SK-N-SH treated with all-trans-retinoic acid at 6 μM for 48 hours (cell line): ENCODE results near the gene CSF2RB.

Experiments used
- ATAC-seq: fragments of 200-7000 bp; cut with Tn5 transposase; 3 replicates; pipeline ENCODE4 v1.9.1; 2020; ENCODE audit warnings: mild to moderate bottlenecking, moderate library complexity
- ARNTL ChIP-seq: fragments of 450-650 bp; formaldehyde crosslinking; IDR thresholded peaks from 2 replicates; pipeline ENCODE4 v1.5.0; 2020; ENCODE audit warnings: low read depth, mild to moderate bottlenecking, moderate library complexity, borderline replicate concordance
- CREB5 ChIP-seq: fragments of 250-450 bp; sonication (Bioruptor Pico); IDR thresholded peaks from 2 replicates; pipeline ENCODE4 v1.5.1; 2020; ENCODE audit warnings: low read depth, mild to moderate bottlenecking, moderate library complexity
- CSDC2 ChIP-seq: fragments of 250-450 bp; sonication (Bioruptor Pico); IDR thresholded peaks from 2 replicates; pipeline ENCODE4 v1.5.0; 2020; ENCODE audit warnings: mild to moderate bottlenecking, moderate library complexity
- ESRRG ChIP-seq: fragments of 250-450 bp; sonication (Bioruptor Pico); IDR thresholded peaks from 2 replicates; pipeline ENCODE4 v1.6.1; 2021; ENCODE audit warnings: mild to moderate bottlenecking
- GLIS3 ChIP-seq: fragments of 250-450 bp; sonication (Bioruptor Pico); IDR thresholded peaks from 2 replicates; pipeline ENCODE4 v1.5.0; 2020; ENCODE audit warnings: mild to moderate bottlenecking, moderate library complexity
- ISL1 ChIP-seq: fragments of 250-450 bp; sonication (Bioruptor Pico); IDR thresholded peaks from 2 replicates; pipeline ENCODE4 v2.1.2; 2022; ENCODE audit warnings: mild to moderate bottlenecking, moderate library complexity
- RARB ChIP-seq: fragments of 250-450 bp; sonication (Bioruptor Pico); IDR thresholded peaks from 2 replicates; pipeline ENCODE4 v1.8.0; 2021; ENCODE audit warnings: mild to moderate bottlenecking, moderate library complexity
- TCF4 ChIP-seq: fragments of 250-450 bp; sonication (Bioruptor Pico); IDR thresholded peaks from 2 replicates; pipeline ENCODE4 v1.8.0; 2021; ENCODE audit warnings: mild to moderate bottlenecking, moderate library complexity, borderline replicate concordance
- TOX ChIP-seq: fragments of 250-450 bp; sonication (Bioruptor Pico); IDR thresholded peaks from 2 replicates; pipeline ENCODE4 v1.8.0; 2021; ENCODE audit warnings: mild to moderate bottlenecking, moderate library complexity, borderline replicate concordance
- ZC3H10 ChIP-seq: fragments of 250-450 bp; sonication (Bioruptor Pico); IDR thresholded peaks from 2 replicates; pipeline ENCODE4 v1.5.1; 2021; ENCODE audit warnings: mild to moderate bottlenecking, moderate library complexity
- ZFP3 ChIP-seq: fragments of 250-450 bp; sonication (Bioruptor Pico); IDR thresholded peaks from 2 replicates; pipeline ENCODE4 v1.5.0; 2020; ENCODE audit warnings: mild to moderate bottlenecking, moderate library complexity
- ZNF565 ChIP-seq: fragments of 450-650 bp; formaldehyde crosslinking; conservative IDR thresholded peaks from 2 replicates; pipeline ENCODE4 v1.5.0; 2020; ENCODE audit warnings: low read depth, mild to moderate bottlenecking, moderate library complexity
- ZNF70 ChIP-seq: fragments of 450-650 bp; formaldehyde crosslinking; IDR thresholded peaks from 2 replicates; pipeline ENCODE4 v1.5.0; 2020; ENCODE audit warnings: mild to moderate bottlenecking, moderate library complexity
- ZNF8 ChIP-seq: fragments of 450-650 bp; formaldehyde crosslinking; IDR thresholded peaks from 2 replicates; pipeline ENCODE4 v1.5.0; 2020; ENCODE audit warnings: mild to moderate bottlenecking, moderate library complexity
- TF ChIP-seq, protein P1 (sequence below): fragments of 250-450 bp; sonication (Bioruptor Pico); IDR thresholded peaks from 2 replicates; pipeline ENCODE4 v1.8.0; 2020; ENCODE audit warnings: mild to moderate bottlenecking, moderate library complexity, borderline replicate concordance
- TF ChIP-seq, protein P2 (sequence below): fragments of 250-450 bp; sonication (Bioruptor Pico); IDR thresholded peaks from 2 replicates; pipeline ENCODE4 v1.5.1; 2021; ENCODE audit warnings: mild to moderate bottlenecking, moderate library complexity
- TF ChIP-seq, protein P3 (sequence below): fragments of 250-450 bp; sonication (Bioruptor Pico); IDR thresholded peaks from 2 replicates; pipeline ENCODE4 v1.5.0; 2020; ENCODE audit warnings: mild to moderate bottlenecking, moderate library complexity
- TF ChIP-seq, protein P4 (sequence below): fragments of 250-450 bp; sonication (Bioruptor Pico); IDR thresholded peaks from 2 replicates; pipeline ENCODE4 v1.8.0; 2021; ENCODE audit warnings: low read depth, mild to moderate bottlenecking, moderate library complexity, borderline replicate concordance

Gene CSF2RB

GRCh38 chr22:36938886-36939285 lies 25.5 kb downstream of the CSF2RB start:
- no peak for ATAC-seq
- no peak for TF ChIP-seq ZNF70 (CRISPR knock-in tag)
- TF ChIP-seq, protein P1, sequence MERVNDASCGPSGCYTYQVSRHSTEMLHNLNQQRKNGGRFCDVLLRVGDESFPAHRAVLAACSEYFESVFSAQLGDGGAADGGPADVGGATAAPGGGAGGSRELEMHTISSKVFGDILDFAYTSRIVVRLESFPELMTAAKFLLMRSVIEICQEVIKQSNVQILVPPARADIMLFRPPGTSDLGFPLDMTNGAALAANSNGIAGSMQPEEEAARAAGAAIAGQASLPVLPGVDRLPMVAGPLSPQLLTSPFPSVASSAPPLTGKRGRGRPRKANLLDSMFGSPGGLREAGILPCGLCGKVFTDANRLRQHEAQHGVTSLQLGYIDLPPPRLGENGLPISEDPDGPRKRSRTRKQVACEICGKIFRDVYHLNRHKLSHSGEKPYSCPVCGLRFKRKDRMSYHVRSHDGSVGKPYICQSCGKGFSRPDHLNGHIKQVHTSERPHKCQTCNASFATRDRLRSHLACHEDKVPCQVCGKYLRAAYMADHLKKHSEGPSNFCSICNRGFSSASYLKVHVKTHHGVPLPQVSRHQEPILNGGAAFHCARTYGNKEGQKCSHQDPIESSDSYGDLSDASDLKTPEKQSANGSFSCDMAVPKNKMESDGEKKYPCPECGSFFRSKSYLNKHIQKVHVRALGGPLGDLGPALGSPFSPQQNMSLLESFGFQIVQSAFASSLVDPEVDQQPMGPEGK (CRISPR knock-in tag): no peak
- no peak for TF ChIP-seq ZNF8 (CRISPR knock-in tag)
- no peak for TF ChIP-seq ZC3H10 (CRISPR knock-in tag)
- no peak for TF ChIP-seq ZNF565 (CRISPR knock-in tag)
- TF ChIP-seq, protein P2, sequence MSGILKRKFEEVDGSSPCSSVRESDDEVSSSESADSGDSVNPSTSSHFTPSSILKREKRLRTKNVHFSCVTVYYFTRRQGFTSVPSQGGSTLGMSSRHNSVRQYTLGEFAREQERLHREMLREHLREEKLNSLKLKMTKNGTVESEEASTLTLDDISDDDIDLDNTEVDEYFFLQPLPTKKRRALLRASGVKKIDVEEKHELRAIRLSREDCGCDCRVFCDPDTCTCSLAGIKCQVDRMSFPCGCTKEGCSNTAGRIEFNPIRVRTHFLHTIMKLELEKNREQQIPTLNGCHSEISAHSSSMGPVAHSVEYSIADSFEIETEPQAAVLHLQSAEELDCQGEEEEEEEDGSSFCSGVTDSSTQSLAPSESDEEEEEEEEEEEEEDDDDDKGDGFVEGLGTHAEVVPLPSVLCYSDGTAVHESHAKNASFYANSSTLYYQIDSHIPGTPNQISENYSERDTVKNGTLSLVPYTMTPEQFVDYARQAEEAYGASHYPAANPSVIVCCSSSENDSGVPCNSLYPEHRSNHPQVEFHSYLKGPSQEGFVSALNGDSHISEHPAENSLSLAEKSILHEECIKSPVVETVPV (CRISPR knock-in tag): no peak
- TF ChIP-seq GLIS3: no peak
- TF ChIP-seq TCF4: no peak
- no peak for TF ChIP-seq ESRRG
- TF ChIP-seq, protein P3, sequence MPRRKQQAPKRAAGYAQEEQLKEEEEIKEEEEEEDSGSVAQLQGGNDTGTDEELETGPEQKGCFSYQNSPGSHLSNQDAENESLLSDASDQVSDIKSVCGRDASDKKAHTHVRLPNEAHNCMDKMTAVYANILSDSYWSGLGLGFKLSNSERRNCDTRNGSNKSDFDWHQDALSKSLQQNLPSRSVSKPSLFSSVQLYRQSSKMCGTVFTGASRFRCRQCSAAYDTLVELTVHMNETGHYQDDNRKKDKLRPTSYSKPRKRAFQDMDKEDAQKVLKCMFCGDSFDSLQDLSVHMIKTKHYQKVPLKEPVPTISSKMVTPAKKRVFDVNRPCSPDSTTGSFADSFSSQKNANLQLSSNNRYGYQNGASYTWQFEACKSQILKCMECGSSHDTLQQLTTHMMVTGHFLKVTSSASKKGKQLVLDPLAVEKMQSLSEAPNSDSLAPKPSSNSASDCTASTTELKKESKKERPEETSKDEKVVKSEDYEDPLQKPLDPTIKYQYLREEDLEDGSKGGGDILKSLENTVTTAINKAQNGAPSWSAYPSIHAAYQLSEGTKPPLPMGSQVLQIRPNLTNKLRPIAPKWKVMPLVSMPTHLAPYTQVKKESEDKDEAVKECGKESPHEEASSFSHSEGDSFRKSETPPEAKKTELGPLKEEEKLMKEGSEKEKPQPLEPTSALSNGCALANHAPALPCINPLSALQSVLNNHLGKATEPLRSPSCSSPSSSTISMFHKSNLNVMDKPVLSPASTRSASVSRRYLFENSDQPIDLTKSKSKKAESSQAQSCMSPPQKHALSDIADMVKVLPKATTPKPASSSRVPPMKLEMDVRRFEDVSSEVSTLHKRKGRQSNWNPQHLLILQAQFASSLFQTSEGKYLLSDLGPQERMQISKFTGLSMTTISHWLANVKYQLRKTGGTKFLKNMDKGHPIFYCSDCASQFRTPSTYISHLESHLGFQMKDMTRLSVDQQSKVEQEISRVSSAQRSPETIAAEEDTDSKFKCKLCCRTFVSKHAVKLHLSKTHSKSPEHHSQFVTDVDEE (CRISPR knock-in tag): no peak
- no peak for TF ChIP-seq TOX (CRISPR knock-in tag)
- TF ChIP-seq RARB: no peak
- no peak for TF ChIP-seq ARNTL (CRISPR knock-in tag)
- TF ChIP-seq, protein P4, sequence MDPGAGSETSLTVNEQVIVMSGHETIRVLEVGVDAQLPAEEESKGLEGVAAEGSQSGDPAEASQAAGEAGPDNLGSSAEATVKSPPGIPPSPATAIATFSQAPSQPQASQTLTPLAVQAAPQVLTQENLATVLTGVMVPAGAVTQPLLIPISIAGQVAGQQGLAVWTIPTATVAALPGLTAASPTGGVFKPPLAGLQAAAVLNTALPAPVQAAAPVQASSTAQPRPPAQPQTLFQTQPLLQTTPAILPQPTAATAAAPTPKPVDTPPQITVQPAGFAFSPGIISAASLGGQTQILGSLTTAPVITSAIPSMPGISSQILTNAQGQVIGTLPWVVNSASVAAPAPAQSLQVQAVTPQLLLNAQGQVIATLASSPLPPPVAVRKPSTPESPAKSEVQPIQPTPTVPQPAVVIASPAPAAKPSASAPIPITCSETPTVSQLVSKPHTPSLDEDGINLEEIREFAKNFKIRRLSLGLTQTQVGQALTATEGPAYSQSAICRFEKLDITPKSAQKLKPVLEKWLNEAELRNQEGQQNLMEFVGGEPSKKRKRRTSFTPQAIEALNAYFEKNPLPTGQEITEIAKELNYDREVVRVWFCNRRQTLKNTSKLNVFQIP (CRISPR knock-in tag): no peak
- TF ChIP-seq, all 23 proteins: peak for 0

GRCh38 chr22:36940676-36941075 lies 27.2 kb downstream of the CSF2RB start:
- TF ChIP-seq TCF4: no peak
- ATAC-seq: no peak

GRCh38 chr22:36942556-36942955 lies 29.1 kb downstream of the CSF2RB start:
- TF ChIP-seq CSDC2 (CRISPR knock-in tag) (no peak), ISL1 (no peak), ZFP3 (CRISPR knock-in tag) (no peak), ZNF8 (CRISPR knock-in tag) (no peak), GLIS3 (no peak), TCF4 (no peak), ZNF70 (CRISPR knock-in tag) (no peak), ESRRG (no peak)
- TF ChIP-seq, protein P1 (CRISPR knock-in tag): no peak
- ATAC-seq: no peak

- ATAC-seq: no peak
- TF ChIP-seq ZFP3 (CRISPR knock-in tag) (no peak), CREB5 (CRISPR knock-in tag) (no peak)
- TF ChIP-seq, protein P1 (CRISPR knock-in tag): no peak
- TF ChIP-seq, all 23 proteins: peak for 0
Observed at GRCh38 chr22:36946421-36947158, 33.2 kb downstream of the CSF2RB start.
